Measurements from ENCODE around the gene UBE2S.

DNA sequence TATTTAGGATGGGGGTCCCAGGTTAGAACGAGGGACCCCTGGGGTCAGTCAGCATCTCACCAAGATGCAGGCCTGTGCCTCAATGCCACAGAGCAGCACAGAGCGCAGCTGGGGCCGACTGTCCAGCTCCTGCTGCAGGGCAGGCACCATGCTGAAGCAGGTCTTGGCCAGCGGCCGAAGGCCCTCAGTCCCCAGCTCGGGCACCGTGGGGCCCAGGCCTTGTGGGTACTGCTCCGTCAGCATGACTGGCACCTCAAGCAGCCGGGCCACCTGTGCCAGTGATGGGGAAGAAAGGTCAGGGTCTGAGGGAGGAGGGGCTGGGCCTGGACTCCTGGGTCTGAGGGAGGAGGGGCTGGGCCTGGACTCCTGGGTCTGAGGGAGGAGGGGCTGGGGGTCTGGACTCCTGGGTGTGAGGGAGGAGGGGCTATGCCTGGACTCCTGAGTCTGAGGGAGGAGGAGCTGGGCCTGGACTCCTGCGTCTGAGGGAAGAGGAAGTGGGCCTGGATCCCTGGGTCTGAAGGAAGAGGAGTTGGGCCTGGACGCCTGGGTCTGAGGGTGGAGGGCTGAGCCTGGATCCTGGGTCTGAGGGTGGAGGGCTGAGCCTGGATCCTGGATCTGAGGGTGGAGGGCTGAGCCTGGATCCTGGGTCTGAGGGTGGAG lies 48.1 kb upstream of the UBE2S start:
- no peak for TF ChIP-seq POLR2A (IDR thresholded peaks at IDR 0.05)
- TF ChIP-seq, protein P1, sequence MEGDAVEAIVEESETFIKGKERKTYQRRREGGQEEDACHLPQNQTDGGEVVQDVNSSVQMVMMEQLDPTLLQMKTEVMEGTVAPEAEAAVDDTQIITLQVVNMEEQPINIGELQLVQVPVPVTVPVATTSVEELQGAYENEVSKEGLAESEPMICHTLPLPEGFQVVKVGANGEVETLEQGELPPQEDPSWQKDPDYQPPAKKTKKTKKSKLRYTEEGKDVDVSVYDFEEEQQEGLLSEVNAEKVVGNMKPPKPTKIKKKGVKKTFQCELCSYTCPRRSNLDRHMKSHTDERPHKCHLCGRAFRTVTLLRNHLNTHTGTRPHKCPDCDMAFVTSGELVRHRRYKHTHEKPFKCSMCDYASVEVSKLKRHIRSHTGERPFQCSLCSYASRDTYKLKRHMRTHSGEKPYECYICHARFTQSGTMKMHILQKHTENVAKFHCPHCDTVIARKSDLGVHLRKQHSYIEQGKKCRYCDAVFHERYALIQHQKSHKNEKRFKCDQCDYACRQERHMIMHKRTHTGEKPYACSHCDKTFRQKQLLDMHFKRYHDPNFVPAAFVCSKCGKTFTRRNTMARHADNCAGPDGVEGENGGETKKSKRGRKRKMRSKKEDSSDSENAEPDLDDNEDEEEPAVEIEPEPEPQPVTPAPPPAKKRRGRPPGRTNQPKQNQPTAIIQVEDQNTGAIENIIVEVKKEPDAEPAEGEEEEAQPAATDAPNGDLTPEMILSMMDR (IDR thresholded peaks at IDR 0.05), result no peak

Data from lower leg skin (tissue), 3 donors.